ENCODE data around the gene JAZF1. TPM values are rescaled to one million over a fixed set of nuclear protein-coding genes. Genes with fewer than 3 reads are reported as not detected.

JAZF1 gene
- total RNA-seq, 1 experiment from 2014 or later, result 9.1 TPM

- no peak overlapping the region for H3K4me2 ChIP-seq (ENCODE audit: insufficient read depth, insufficient read length, low read length)
- H3K18ac ChIP-seq (ENCODE audit: insufficient read length, low read depth, low read length), result no peak overlapping the region
- H3K4ac ChIP-seq (ENCODE audit: low read depth, low read length), result no peak overlapping the region
- Mint-ChIP-seq H3K4me1 (peaks cover 13 to 14% of the 10 kb centered on the region in 2 experiments), H3K36me3 (ENCODE audit: insufficient read depth in 1 of 3, low read depth in 3 of 3) (no peaks in the 10 kb centered on the region), H3K27me3 (ENCODE audit: low read depth) (no peaks in the 10 kb centered on the region), H3K9me3 (no peaks in the 10 kb centered on the region), H3K4me3 (no peak overlapping the region), H3K27ac (no peak overlapping the region)
- no peak overlapping the region for H2BK12ac ChIP-seq (ENCODE audit: insufficient read length, low read depth, low read length)
- H4K8ac ChIP-seq (replicated peaks; ENCODE audit: insufficient read length, low read depth, low read length), result no peak overlapping the region
- no peak overlapping the region for H3K56ac ChIP-seq (ENCODE audit: insufficient read length, low read depth, low read length)
- no CpG with 5 or more reads among the region's 2 CpGs for WGBS (ENCODE audit: extremely low coverage, insufficient read length, low lambda C conversion rate)
- H4K91ac ChIP-seq (ENCODE audit: insufficient read length, low read depth, low read length), result no peak overlapping the region
- no peaks in the 10 kb centered on the region for H3K9me3 ChIP-seq (ENCODE audit: control insufficient read depth, low read depth, low read length)
- no peaks in the 10 kb centered on the region for H3K23me2 ChIP-seq (ENCODE audit: insufficient read length, low read depth, low read length, poor library complexity, severe bottlenecking)
- H3K4me1 ChIP-seq (ENCODE audit: insufficient read depth, low read length), result no peaks in the 10 kb centered on the region; the same call in 1 of the 2 replicates
- no peak overlapping the region for H2BK15ac ChIP-seq (ENCODE audit: low read depth, low read length)
- H3K9ac ChIP-seq (ENCODE audit: extremely low read depth, insufficient read length, low read length), result no peak overlapping the region
- H3K27ac ChIP-seq (ENCODE audit: insufficient read length, low read depth, low read length), result no peak overlapping the region
- no peaks in the 10 kb centered on the region for H3K79me1 ChIP-seq (ENCODE audit: insufficient read depth, low read depth, low read length, poor library complexity, severe bottlenecking)
- DNase-seq, result no peak
- H3K27me3 ChIP-seq (ENCODE audit: insufficient read depth, low read length), result no peaks in the 10 kb centered on the region
- no peaks in the 10 kb centered on the region for H4K20me1 ChIP-seq (ENCODE audit: control insufficient read depth, insufficient read depth, insufficient read length)
- TF ChIP-seq CTCF (conservative IDR thresholded peaks at IDR 0.05), result no peak
- H2BK120ac ChIP-seq (ENCODE audit: low read depth, low read length, poor library complexity, severe bottlenecking), result no peak overlapping the region
- H3K23ac ChIP-seq (ENCODE audit: insufficient read length, low read depth, low read length), result no peak overlapping the region
- no peaks in the 10 kb centered on the region for H3K79me2 ChIP-seq (ENCODE audit: insufficient read depth, low read length)
- H3K14ac ChIP-seq (ENCODE audit: insufficient read depth, low read length), result no peak overlapping the region
- H2BK5ac ChIP-seq (ENCODE audit: insufficient read length, low read length), result no peak overlapping the region
- H2AK5ac ChIP-seq (ENCODE audit: insufficient read length, low read length), result no peak overlapping the region
- H2BK20ac ChIP-seq (ENCODE audit: low read depth, low read length, poor library complexity, severe bottlenecking), result no peak overlapping the region
- no peak overlapping the region for H3T11ph ChIP-seq (ENCODE audit: low read length)
- no peak overlapping the region for H4K5ac ChIP-seq (ENCODE audit: insufficient read length, low read depth, low read length)
- H2AFZ ChIP-seq (ENCODE audit: low read length), result no peak overlapping the region
Measured at GRCh38 chr7:28077616-28078015, 103.0 kb downstream of the JAZF1 start.
